ENCODE results near the gene ERFL.
A peak's percentile ranks its signal among the peaks of the same experiment; 100 is the strongest.

ERFL gene

DNA sequence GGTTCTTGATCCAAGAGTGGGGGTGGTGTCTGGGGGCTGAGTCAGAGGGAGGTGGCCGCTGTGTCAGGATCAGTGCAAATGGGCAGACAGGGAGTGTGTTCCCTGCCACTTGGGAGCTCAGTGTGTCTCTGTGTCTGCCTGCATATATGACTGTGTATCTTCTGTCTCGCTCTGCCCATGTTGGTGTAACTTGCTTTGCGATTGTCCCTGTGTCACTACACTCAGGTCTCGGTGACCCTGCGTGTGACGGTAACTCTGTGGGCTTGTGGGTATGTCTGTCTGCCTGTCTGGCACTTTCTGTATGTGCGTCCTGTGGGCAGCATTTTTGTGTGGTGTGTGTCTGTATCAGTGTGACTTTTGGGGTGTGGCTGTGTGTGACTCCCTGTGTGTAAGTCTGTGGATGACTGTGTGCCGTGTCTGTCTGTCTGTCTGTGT is 8.2 kb upstream of the ERFL start:
- DNase-seq (ENCODE audit: low read depth): peak; percentile 39

DNA sequence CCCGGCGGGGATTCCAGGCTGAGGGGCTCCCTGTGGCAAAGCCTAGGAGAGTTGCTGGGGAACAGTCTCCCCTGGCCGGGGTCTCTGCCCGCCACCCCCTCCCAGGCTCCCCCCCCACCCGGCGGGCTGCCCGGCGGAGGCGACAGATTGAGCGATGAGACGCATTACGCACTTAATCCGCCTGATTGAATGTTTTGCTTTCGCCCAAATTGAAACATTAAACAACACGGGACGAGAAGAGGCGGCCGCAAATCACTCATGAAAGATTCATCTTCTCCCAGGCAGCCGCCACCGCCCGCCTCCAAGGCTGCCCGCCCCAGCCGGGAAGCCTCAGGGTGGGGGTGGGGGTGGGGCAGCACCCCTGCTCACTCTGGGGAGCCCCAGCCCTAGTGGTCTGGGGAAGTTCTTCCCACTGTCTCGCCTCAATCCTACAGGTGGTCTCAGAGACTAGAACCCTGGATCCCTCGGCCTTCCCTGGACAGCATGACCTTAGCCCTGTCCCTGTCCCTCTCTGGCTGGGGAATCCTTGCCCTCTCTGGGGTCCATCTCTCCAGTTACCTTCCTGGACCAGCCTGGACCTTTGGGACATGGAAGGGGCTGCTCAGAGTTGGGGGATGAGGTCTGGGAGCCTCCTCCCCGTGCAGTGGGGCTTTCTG is 7.6 kb upstream of the ERFL start:
- TF ChIP-seq, protein P1, sequence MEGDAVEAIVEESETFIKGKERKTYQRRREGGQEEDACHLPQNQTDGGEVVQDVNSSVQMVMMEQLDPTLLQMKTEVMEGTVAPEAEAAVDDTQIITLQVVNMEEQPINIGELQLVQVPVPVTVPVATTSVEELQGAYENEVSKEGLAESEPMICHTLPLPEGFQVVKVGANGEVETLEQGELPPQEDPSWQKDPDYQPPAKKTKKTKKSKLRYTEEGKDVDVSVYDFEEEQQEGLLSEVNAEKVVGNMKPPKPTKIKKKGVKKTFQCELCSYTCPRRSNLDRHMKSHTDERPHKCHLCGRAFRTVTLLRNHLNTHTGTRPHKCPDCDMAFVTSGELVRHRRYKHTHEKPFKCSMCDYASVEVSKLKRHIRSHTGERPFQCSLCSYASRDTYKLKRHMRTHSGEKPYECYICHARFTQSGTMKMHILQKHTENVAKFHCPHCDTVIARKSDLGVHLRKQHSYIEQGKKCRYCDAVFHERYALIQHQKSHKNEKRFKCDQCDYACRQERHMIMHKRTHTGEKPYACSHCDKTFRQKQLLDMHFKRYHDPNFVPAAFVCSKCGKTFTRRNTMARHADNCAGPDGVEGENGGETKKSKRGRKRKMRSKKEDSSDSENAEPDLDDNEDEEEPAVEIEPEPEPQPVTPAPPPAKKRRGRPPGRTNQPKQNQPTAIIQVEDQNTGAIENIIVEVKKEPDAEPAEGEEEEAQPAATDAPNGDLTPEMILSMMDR (conservative IDR thresholded peaks at IDR 0.05; ENCODE audit: low read length): no peak
- DNase-seq (ENCODE audit: low read depth): no peak
- no peak overlapping the region for H3K4me3 ChIP-seq (ENCODE audit: low read length)

More for the DNA sequence above, 8.2 kb upstream of the ERFL start:
- TF ChIP-seq, protein P1 (conservative IDR thresholded peaks at IDR 0.05; ENCODE audit: low read length): no peak
- no peak overlapping the region for H3K4me3 ChIP-seq (ENCODE audit: low read length)

DNA sequence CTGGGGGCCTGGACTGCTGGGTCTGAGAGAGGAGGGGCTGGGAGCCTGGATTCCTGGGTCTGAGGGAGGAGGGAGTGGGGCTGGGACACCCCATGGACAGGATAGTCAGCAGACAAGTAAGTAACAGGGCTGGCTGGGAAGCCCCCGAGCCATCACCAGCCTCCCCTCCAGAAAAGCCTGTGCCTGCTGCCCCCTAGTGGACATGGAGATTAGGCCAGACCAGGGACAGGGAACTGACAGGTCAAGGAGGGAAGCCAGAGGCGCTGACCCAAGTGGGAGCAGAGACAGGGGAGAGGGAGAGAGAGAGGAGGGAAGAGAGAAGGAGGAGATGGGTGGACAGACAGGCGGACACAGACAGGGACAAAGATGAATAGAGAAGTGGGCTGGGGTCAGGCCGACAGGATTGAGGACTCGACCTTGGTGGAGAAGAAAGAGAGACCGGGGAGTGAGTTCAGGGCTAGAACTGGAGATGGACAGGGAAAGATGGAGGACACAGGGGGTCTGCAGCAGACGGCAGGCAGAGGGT is 6.7 kb upstream of the ERFL start:
- TF ChIP-seq, protein P1 (conservative IDR thresholded peaks at IDR 0.05; ENCODE audit: low read length): peak; percentile 86
- DNase-seq (ENCODE audit: low read depth): peak; percentile 42
- H3K4me3 ChIP-seq (ENCODE audit: low read length): no peak overlapping the region

DNA sequence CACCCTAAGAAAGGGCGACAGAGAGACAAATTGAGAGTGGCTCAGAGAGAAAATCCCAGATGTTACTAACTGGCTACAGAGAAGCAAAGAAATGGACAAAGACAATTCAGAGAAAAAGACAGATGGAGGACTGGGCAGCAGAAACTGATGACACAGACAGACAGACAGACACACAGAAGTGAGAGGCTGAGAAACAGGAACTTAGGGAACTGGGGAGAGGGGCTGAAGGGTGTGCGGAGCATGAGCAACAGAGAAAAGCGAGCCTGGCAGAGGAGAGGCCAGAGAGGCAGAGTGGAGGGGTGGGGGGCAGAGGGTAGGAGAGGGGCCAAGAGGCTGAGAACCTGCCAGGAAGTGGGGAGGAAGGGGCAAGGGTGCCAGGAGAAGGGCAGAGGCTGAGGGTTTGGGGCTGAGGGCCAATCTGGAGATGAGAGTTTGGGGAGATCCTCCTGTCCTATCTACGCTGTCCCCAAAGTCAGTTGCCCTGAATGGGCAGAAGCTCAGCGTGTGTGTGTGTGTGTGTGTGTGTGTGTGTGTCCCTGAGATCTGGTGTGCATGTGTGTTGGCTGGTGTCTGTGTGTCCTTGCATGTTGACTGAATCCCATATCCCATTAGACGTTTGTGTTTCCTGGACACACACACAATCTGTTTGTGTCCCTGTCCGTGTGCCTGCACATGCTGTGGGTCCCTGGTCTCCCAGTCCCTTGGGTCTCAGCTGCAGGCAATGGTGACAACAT is 5.6 kb upstream of the ERFL start:
- no peak overlapping the region for H3K4me3 ChIP-seq (ENCODE audit: low read length)
- DNase-seq (ENCODE audit: low read depth): no peak

DNA sequence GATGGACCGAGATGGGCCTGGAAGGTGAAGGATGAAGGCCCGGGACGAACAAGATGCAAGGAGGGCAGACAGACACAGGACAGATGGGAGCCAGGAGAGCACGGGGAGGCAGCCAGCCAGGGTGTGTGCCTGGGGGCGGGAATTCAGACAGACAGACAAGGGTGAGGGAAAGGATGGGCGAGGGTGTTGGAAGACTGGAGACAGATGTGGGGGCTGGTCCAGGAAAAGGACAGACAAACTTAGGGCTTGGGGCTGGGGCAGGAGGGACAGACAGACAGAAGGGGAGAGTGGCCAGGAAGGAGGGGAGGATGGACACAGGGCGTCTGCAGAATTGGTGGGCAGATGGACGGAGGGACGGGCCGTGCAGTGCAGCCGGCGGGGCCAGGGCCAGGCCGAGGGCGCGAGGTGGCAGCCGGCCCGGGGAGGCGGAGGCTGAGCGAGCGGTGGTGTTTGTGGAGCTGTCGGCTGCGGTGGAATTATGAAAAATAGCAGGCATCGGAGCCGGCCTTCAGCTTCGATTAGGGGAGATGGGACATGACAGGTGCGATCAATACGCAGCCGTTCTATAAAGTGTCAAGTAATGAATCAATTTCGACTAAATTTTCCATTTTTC is 4.6 kb upstream of the ERFL start:
- TF ChIP-seq, protein P1 (conservative IDR thresholded peaks at IDR 0.05; ENCODE audit: low read length): no peak
- no peak for DNase-seq (ENCODE audit: low read depth)
- no peak overlapping the region for H3K4me3 ChIP-seq (ENCODE audit: low read length)

More for the DNA sequence above, 5.6 kb upstream of the ERFL start:
- TF ChIP-seq, protein P1 (conservative IDR thresholded peaks at IDR 0.05; ENCODE audit: low read length): no peak

DNA sequence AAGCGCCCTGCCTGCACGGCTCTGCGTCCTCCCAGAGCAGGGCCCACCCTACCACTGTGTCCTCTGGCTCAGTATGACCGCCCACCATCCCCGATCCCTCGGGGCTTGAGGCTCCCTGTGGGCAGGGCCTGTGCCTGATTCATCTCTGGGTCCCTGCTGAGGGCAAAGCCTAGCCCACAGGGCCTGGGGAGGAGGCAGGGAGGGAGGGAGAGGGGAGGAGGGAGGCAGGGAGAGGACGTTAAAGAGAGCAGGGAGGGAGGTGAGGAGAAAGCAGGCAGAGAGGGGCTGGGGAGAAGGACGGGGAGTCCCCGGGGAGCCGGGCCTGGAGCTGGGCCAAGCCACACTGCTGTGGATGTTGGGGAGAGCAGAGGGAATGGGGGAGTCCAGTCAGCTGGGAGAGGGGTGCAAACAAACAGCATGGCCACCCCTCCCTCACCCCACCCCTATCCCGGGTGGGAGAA is 4.0 kb upstream of the ERFL start:
- TF ChIP-seq, protein P1 (conservative IDR thresholded peaks at IDR 0.05; ENCODE audit: low read length): no peak
- no peak overlapping the region for H3K4me3 ChIP-seq (ENCODE audit: low read length)
- no peak for DNase-seq (ENCODE audit: low read depth)
